GM21447 (cell line): ENCODE results near the gene GALNT8.
"Not testable (repeated sequence)": the region's sequence is repeated elsewhere in the genome, so short reads cannot be mapped to it uniquely, and the experiment has no call there.

Experiments used
- ATAC-seq: cut with Tn5 transposase; IDR thresholded peaks from one replicate; pipeline ENCODE4 v1.9.1; 2021; ENCODE audit not compliant: unreplicated experiment

The GALNT8 gene, protein sequence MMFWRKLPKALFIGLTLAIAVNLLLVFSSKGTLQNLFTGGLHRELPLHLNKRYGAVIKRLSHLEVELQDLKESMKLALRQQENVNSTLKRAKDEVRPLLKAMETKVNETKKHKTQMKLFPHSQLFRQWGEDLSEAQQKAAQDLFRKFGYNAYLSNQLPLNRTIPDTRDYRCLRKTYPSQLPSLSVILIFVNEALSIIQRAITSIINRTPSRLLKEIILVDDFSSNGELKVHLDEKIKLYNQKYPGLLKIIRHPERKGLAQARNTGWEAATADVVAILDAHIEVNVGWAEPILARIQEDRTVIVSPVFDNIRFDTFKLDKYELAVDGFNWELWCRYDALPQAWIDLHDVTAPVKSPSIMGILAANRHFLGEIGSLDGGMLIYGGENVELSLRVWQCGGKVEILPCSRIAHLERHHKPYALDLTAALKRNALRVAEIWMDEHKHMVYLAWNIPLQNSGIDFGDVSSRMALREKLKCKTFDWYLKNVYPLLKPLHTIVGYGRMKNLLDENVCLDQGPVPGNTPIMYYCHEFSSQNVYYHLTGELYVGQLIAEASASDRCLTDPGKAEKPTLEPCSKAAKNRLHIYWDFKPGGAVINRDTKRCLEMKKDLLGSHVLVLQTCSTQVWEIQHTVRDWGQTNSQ

DNA sequence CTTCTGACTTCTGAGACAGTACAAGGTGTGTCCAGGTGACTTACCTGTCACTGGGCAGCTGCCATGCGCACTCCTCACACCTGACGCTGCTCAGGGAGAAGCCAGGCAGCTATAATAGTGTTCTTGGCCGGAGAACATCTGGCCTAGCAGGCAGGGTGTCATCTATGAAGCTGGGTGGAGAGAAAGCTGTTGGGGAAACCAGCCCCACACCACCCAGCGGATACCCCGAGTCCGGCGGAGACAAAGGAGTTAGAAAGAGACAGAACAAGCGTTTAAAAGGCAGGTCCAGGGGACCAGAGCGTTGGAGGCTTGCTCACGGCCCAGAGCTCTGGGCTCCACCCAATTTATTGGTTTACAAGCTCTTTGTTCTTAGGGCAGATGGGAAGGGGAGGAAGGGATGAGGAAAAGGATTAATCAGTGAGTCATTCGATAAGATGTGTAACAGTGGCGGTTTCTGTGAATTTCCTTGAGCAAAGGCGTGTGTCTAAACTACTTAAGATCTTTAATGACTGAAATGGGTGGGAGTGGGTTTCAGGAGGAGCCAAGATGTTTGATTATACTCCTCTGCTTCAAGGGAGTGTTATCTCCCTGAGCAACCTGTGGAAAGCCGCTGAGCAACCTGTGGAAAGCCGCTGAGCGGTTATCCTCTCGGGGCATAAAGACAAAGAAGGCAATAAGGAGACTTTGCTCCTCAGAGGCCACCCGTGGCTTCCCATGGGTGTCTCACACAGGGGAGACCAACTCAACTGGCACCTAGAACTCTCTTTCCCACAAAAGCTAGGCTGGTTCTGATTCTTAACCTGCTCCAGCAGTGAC is at the start of gene GALNT8:
GALNT8 (plus strand) TSS at position 580 of the 816 bp plus-strand sequence. CDS start 278 bp downstream, outside the sequence.
- no peak for ATAC-seq

DNA sequence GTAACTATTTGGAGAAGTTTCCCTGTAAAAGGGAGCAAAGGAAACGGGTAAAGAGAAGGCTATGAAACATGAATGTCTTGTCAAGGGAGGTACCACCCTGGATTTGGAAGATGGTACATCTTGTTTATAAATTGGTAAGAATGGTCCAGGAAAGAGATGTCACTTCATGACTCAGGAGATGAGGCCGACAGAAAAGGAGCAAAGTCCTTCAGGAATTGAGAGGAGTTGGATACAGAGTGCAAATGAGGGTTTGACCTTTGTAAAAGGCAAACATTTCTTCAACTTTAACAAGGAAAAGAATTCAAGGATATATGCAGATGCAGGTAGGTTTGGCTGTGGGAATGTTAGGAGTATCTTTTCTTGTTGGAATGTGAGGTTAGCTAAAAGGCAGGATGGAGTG is 40.5 kb upstream of the GALNT8 start:
- no peak for ATAC-seq

DNA sequence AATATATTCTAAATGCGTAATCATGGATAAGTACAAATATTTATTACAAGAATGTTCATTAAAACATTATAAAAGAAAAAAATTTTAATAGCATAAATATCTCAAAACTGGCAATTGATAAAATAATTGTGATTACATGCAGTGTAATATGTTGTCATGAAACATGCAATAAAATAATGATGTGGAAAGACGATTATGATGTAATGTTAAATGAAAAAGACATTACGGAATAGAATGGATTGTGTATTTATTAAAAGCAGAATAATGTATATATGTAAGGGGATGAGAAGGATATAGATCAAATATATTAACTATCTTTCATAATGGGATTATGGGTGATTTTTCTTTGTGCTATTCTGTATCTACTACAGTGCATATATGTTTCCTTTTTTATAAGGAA is 38.5 kb upstream of the GALNT8 start:
- ATAC-seq = no peak

DNA sequence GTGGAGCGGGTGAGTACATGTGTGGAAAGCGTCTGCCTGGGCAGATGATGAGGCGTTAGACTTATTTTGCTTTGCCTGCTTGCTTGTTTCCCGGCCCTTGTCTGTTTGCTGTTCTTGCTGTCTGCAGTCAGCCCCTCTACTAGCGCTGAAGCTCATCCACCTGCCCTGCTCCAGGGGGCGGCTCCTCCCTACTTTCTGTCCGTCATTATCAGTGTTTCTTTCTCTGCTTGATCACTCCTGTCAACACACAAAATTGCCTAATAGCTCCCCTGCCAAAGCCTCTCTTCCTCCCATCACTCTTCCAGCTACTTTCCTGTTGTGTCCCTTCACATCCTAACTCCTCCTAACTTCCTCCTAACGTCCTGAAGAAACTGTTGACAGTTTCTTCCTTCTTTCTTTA is 34.9 kb upstream of the GALNT8 start:
- no peak for ATAC-seq

DNA sequence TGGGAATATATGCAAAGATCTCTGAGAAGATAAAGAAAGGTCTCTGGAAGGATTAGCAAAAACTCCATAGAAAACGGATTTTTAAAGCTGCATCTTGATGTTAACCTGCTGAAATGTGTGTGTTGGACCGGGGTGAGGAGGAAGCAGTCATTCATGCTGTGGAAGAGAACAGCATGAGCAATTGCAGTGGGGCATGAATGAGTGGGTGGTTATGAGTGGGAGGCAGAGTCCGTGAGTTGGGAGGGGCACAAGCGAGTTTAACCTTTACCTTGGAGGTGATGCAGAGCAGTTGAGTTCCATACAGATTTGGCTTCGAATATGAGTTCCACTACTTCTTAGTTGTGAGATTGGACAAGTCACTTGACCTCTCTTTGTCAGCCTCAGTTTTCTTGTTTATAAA is 29.4 kb upstream of the GALNT8 start:
- no peak for ATAC-seq

DNA sequence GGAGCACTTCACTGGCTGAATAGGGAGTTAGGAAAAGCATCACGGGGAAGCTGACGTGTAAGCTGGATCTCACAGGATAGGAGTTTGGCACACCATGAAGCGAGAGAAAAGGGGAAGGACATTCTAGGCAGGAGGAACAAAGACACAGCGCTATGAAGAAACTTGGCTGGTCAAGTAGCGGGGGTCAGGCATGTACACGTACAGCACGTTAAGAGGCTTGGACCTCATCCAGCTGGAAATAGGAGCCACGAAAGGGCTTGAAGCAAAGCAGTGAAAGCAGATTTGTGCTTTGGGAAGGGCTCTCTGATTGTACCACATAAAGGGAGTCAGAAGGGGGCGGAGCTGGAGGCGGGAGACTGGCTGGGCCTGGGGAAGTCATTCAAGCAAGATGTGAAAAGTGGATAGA is 19.6 kb upstream of the GALNT8 start:
- no peak for ATAC-seq

DNA sequence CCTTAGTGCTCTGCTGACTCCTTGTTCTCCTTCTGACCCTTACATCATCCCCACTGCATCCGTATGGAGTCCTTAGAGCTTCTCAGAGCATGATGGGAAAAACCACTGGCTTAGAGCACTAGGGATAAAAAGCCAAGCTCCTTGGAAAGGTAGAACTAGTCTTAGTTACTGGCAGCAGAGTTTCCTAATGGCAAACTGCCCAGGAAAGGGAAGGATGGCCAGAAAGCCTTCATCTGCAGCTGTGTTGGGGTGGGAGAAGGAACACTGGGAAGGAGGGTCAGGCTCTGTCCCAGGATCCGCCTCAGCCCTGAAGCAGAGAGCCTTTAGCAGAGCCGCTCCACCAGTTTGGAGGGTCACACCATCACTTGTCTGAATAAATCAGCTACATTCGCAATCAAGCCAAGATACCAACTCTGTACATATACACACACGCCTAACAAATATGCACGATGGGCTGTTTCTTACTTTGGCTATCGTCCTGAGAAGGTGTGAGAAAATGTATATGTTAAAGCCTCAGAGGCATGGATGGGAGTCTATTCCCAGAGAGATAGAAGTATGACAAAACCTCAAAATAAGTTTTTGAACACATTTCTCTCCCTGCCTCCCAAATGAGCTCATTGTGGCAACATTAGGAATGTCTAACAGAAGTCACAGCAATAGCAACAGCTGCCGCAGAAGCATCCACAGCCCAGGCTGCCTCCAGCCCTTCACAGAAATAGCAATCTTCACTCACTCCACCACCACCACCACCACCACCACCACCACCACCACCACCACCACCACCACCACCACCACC is 18.6 kb upstream of the GALNT8 start:
- ATAC-seq = no peak

DNA sequence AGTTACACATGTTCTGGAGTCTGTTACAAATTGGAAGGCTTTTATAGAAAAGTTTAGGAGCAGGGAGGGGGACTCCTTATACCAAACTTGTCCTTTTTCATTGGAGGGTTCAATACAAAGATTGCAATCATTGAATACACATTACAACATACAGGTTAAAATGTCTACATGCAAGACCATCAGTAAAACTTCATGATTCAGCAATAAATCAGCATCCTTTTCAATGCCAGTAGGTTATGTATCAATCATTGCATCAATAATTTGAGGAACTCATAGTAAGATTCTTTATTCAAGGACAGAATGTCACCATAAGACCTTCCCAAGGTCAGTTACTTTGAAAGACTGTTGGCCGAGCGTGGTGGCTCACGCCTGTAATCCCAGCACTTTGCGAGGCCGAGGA is 16.5 kb upstream of the GALNT8 start:
- no peak for ATAC-seq

DNA sequence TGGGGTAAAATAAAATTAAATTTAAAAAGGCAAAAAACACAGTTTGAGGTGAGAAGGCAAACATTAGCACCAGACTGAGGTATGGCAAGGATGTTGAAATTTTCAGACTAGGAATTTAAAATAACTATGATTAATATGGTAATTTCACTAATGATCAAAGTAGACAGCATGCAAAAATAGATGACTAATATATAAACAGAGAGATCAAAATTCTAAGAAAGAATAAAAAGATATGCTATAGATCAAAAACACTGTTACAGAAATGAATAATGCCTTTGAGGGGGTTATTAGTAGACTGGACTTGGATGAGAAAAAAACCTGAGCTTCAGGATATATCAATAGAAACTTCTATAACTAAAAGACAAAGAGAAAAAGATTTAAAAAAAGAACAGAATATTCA is 14.4 kb upstream of the GALNT8 start:
- ATAC-seq = no peak

DNA sequence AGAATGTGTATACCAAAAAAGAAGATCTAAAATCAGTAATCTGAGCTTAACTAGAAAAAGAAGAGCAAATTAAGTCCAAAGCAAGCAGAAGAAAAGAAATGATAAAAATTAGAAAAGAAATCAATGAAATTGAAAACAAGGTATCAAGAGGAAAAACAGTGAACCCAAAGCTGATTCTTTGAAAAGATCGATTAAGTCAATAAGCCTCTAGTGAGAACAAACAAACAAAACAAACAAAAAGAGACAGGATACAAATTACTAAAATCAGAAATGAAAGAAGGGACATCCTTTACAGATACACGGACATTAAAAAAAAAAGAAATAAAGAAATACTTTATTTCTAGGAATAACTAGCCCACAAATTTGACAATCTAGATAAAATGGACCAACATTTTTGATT is 12.9 kb upstream of the GALNT8 start:
- ATAC-seq = no peak

DNA sequence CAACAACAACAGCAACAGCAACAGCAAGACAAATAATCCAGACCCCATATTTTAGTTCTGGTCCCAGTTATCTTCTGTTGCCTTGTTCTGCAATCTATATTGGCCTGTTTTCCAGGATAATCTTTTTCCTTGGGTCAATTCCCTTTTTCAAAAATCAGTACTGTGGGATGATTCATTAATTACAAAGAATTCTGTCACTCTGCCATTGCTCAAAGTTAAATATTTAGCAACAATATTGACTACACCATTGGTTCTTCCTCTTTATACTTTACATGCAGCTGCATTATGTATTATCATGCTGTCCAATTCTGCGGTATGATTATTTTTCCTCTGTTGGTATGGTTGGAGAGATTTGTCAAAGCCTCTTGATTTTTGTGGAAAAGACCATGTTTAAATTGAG is 10.1 kb upstream of the GALNT8 start:
- ATAC-seq = no peak

DNA sequence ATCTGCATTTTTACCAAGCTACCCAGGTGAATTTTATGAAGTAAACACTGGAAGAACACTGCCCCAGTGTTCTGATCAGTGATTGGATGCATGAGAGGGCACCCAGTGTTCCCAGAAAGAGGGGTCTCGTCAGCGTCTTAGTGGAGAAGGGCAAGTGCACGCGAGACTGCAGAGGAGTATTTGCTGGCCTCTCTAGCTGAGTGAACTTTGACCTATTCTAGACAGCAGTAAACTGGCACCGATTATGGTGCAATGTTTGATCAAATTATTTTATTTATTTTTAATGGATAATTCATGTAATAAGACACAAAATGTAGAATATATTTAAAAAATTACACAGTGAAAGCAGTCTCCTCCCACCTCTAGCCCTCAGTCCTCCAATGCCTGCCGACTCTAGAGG is 5.3 kb upstream of the GALNT8 start:
- ATAC-seq = no peak

DNA sequence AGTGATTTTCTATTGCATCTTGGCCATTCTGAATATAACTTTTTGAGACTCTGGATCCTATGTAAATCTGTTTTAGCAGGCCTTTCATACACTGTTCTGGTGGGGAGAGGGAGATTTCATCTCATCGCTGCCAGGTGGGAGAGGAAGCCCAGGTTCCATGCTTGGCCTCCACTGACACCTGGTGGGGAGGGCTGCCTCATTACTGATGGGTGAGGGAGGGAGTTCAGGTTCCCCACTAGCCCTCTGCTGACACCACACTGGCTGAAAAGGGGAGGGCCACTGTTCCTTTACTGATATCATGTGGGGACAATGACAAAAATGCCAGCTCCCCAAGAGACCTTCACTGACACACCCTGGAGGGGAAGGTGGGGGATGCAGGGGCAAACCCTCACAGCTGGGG is 2.4 kb upstream of the GALNT8 start:
- no peak for ATAC-seq

DNA sequence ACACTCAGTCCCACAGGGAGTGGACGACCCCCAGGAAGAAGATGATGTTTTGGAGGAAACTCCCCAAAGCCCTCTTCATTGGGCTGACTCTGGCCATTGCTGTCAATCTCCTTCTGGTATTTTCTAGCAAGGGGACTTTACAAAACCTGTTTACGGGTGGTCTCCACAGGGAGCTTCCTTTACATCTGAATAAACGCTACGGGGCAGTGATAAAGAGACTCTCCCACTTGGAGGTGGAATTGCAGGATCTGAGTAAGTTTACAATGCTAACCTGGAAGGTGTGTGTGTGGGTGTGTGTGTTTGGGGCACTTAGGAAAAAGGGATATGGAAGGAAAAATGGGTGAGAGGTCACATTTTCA is 416 bp downstream of the GALNT8 start:
- no peak for ATAC-seq

DNA sequence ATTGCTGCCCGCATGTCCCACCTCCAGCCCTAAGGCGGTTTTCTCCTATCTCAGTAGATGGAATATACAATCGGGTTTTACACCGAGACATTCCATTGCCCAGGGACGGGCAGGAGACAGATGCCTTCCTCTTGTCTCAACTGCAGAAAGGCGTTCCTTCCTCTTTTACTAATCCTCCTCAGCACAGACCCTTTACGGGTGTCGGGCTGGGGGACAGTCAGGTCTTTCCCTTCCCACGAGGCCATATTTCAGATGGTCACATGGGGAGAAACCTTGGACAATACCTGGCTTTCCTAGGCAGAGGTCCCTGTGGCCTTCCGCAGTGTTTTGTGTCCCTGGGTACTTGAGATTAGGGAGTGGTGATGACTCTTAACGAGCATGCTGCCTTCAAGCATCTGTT is 1.4 kb downstream of the GALNT8 start:
- not testable (repeated sequence) for ATAC-seq

DNA sequence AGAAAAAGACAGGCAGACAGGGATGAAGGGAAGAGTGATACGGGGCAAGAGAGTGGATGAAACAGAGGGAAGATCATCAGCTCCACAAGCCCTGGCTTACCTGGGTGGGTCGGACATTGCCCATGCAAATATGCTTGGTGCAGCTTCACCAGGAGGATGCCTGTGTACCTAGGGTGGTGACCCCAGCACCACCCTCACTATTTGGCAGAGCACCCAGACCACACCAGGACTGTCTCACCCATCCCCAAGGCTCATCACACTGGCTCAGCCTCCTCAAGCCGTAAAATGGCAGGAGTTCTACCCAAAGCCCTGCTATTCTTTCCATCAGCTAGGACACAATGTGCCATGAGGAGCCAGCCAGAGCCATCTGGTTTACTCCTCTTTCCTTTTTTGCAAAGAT is 3.0 kb downstream of the GALNT8 start:
- ATAC-seq = no peak

DNA sequence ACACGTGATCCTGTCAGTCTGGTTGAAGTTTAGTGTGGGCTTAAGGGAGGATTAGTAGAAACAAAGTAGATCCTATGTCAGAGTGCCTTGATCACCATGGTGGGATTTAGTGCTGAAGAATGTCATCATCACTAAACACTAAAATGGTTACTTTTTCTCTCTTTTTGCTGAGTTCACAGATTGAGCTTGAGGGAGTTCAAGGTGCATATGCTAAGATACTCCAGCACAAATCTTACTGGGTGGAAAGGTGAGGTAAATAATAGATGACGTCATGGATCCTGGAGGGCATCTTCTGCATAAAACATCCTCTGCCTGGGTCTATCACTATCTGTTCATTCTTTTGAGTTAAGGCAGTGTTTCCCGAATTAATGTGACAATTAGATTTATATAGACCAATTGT is 4.9 kb downstream of the GALNT8 start:
- no peak for ATAC-seq

DNA sequence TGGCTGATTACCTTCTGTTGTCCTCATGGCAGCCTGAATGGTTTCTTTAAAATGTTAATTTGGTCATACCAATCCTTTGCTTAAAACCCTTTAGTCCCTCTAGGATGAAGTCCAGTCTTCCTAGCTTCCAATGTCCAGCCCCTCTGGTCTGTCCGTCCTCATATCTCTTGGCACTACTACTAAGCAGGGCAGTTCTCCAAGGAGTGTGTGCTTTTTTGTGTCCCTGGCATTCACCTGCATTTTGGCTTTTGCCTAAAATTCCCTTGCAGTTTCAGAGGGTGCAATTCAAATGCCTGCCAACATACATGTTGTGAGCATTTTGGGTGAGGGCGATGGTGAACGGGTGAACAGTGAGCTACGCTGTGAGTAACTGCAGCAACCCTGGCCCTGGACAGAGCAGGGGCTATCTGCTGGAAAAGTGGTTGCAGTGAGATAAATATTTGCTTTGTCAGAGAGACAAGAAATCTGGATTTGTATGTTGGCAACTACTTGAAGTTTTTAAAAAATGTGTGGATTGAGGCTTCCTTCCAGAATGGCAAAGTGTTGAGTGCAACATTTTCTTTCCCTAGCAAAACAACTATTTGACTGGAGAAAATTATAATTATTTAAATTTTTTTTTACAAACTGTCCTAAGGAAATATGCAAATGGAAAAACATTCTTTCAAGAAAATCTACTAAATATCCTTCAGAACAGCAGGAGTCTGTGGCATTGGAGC is 14.6 kb downstream of the GALNT8 start:
- no peak for ATAC-seq

DNA sequence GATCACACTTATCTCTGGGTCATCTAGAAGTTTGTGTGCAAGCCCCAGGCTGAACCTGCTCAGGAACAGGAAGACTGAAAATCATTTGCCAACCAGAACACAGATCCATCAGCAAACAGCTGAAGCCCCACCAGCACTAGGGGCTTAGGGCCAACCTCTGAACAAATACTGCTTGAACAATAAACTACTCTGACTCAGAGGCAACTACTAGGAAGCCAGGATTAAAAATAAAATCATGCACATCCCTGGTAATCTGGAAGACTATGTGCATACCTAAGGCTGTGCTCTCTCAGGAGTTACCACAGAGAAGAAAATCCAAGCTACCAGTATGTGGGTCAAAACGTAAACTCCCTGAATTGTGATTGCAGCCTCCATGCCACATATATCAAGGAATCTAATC is 15.9 kb downstream of the GALNT8 start:
- ATAC-seq = no peak

DNA sequence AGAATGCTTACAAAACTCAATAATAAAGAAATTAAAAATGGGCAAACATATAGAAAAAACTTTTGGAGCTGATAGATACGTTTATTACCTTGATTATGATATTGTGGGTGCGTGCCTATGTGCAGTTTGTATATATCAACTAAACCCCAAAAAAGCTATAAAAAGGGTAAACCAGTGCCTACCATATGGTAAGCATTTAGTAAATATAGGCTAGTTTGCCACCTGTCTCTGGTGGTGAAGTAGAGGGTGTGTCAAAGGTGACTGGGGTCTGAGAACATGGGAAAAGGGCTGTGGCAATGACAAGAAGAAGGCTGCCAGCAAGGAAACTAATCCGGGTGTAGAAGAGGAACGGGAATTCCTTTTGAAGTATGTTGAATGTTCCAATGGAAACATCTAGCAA is 18.3 kb downstream of the GALNT8 start:
- no peak for ATAC-seq
